D721Med (cell line): ENCODE data around the gene RAD50.

Source experiments
- DNase-seq: peaks from one replicate; pipeline ENCODE4 v3.0.0; 2011; ENCODE audit warnings: low spot score; ENCODE audit not compliant: insufficient read length
- FAIRE-seq: peaks from 2 replicates; lab custom pipeline; 2011; peaks lifted over from hg19 to GRCh38; lab: Jason Lieb, UNC
- CTCF ChIP-seq: IDR thresholded peaks from 2 replicates; pipeline ENCODE4 v1.5.1; 2012; ENCODE audit warnings: mild to moderate bottlenecking, control low read depth; ENCODE audit not compliant: insufficient read depth; ENCODE audit errors: missing control alignments

Gene RAD50

GRCh38 chr5:132662925-132663770 lies 106.4 kb downstream of the RAD50 start:
- DNase-seq = no peak
- TF ChIP-seq CTCF = no peak
- FAIRE-seq = no peak

- DNase-seq (no peak), FAIRE-seq (no peak)
- TF ChIP-seq CTCF = no peak
Measured at GRCh38 chr5:132663771-132664695, 107.3 kb downstream of the RAD50 start.

- no peak for DNase-seq
- FAIRE-seq = no peak
- no peak for TF ChIP-seq CTCF
Measured at GRCh38 chr5:132664696-132665209, 108.0 kb downstream of the RAD50 start.

- no peak for TF ChIP-seq CTCF
- no peak for FAIRE-seq
- no peak for DNase-seq
Measured at GRCh38 chr5:132665574-132666080, 108.8 kb downstream of the RAD50 start.

GRCh38 chr5:132666310-132667123 lies 109.7 kb downstream of the RAD50 start:
- DNase-seq (no peak), FAIRE-seq (no peak)
- TF ChIP-seq CTCF = no peak

GRCh38 chr5:132667309-132667708 lies 110.5 kb downstream of the RAD50 start:
- no peak for TF ChIP-seq CTCF
- DNase-seq (no peak), FAIRE-seq (no peak)
